ENCODE results near the gene TRAK1. TPM values are rescaled to one million over a fixed set of nuclear protein-coding genes. Genes with fewer than 3 reads are reported as not detected.

Gene TRAK1
- total and polyA plus RNA-seq, 7 donors: 17.6 to 42.7 (median 31.8) TPM

- Histone ChIP-seq H3K4me1 (peaks cover 0 to 84% (median 76%) of the 10 kb centered on the region in 4 donors), H3K4me3 (peak overlapping the region in 3 of 4 donors; percentile 19 to 30 (median 27)), H3K27ac (peak overlapping the region; percentile 76 to 93 (median 87)), H3K9me3 (no peaks in the 10 kb centered on the region), H3K36me3 (no peaks in the 10 kb centered on the region), H3K27me3 (no peaks in the 10 kb centered on the region)
- TF ChIP-seq CTCF (IDR thresholded peaks at IDR 0.05) (no peak), EP300 (IDR thresholded peaks at IDR 0.05) (peak in 3 of 4 donors; percentile 40 to 51 (median 48)), POLR2A (IDR thresholded peaks at IDR 0.05) (no peak), POLR2AphosphoS5 (IDR thresholded peaks at IDR 0.05) (peak; percentile 70 to 83 (median 78))
- WGBS, 2 donors: 10 to 16% methylated on average over 17 of the region's 17 CpGs
- intact Hi-C loops (cut with DNase I): loop anchor here (10.0 kb wide), 1 partner anchor 1617 kb away; the partner anchor contains the start of gene RPL14
- DNase-seq: peak; percentile 96
Observed at GRCh38 chr3:42071904-42072812, 19.0 kb upstream of the TRAK1 start.

DNA sequence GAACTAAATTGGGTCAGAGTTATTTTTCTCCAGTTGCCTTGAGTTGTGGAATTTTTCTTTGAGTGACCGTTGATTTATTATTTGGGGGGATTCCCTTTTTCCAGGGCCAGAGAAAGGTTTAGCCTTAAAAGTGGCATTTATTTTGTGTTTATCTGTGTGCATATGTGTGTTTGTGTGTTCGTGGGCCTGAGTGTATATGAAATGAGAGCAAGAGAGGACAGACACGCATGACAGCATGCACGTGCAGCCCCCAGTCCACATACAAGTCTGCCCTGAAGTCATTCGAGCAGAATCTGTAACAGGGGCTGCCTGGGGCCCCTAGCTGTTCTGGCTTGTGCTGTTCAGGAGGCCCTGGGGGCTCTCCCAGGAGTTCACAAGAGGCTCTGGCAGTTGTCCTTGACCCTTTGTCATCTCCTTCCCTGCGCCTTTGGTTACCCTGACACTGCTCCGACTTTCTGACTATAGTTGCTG is 18.3 kb upstream of the TRAK1 start:
- H3K4me3 ChIP-seq: peak overlapping the region in 3 of 4 donors; percentile 19 to 30 (median 27)

GRCh38 chr3:42077785-42078184 is 13.4 kb upstream of the TRAK1 start:
- Histone ChIP-seq H3K4me3 (no peak overlapping the region), H3K36me3 (no peaks in the 10 kb centered on the region), H3K4me1 (peaks cover 0 to 79% (median 73%) of the 10 kb centered on the region in 4 donors), H3K27me3 (no peaks in the 10 kb centered on the region), H3K9me3 (no peaks in the 10 kb centered on the region), H3K27ac (peak overlapping the region; percentile 53 to 86 (median 84))
- 83 to 89% methylated on average over 5 of the region's 5 CpGs for WGBS, 2 donors
- intact Hi-C loops (cut with DNase I): loop anchor here (10.0 kb wide), 1 partner anchor 1623 kb away; the partner anchor contains the start of gene RPL14
- no peak for DNase-seq
- TF ChIP-seq POLR2A (IDR thresholded peaks at IDR 0.05) (no peak), EP300 (IDR thresholded peaks at IDR 0.05) (no peak), CTCF (IDR thresholded peaks at IDR 0.05) (no peak), POLR2AphosphoS5 (IDR thresholded peaks at IDR 0.05) (no peak)

More for the DNA sequence above, 18.3 kb upstream of the TRAK1 start:
- Histone ChIP-seq H3K27me3 (no peaks in the 10 kb centered on the region), H3K36me3 (no peaks in the 10 kb centered on the region), H3K27ac (peak overlapping the region; percentile 76 to 93 (median 87)), H3K9me3 (no peaks in the 10 kb centered on the region), H3K4me1 (peaks cover 0 to 84% (median 76%) of the 10 kb centered on the region in 4 donors)
- TF ChIP-seq POLR2AphosphoS5 (IDR thresholded peaks at IDR 0.05) (no peak), POLR2A (IDR thresholded peaks at IDR 0.05) (no peak), EP300 (IDR thresholded peaks at IDR 0.05) (no peak), CTCF (IDR thresholded peaks at IDR 0.05) (no peak)
- no peak for DNase-seq
- intact Hi-C loops (cut with DNase I): loop anchor here (10.0 kb wide), 1 partner anchor 1618 kb away; the partner anchor contains the start of gene RPL14
- 60 to 72% methylated on average over 7 of the region's 7 CpGs for WGBS, 2 donors

- DNase-seq: no peak
- Histone ChIP-seq H3K9me3 (no peaks in the 10 kb centered on the region), H3K4me3 (no peak overlapping the region), H3K27me3 (no peaks in the 10 kb centered on the region), H3K36me3 (no peaks in the 10 kb centered on the region), H3K4me1 (peaks cover 0 to 75% (median 70%) of the 10 kb centered on the region in 4 donors), H3K27ac (peak overlapping the region; percentile 79 to 86 (median 84))
- intact Hi-C loops (cut with DNase I): loop anchor here (10.0 kb wide), 1 partner anchor 1624 kb away; the partner anchor contains the start of gene RPL14
- WGBS, 2 donors: 93 to 94% methylated on average over 3 of the region's 3 CpGs
- TF ChIP-seq POLR2A (IDR thresholded peaks at IDR 0.05): no peak
- TF ChIP-seq CTCF (IDR thresholded peaks at IDR 0.05): no peak
- TF ChIP-seq POLR2AphosphoS5 (IDR thresholded peaks at IDR 0.05): no peak
- TF ChIP-seq EP300 (IDR thresholded peaks at IDR 0.05): no peak
Observed at GRCh38 chr3:42078677-42079076, 12.5 kb upstream of the TRAK1 start.
